DMS 273 (cell line): ENCODE measurements around the gene MLYCD.

Experiments
- DNase-seq: peaks from one replicate; lab custom pipeline; 2025; ENCODE audit not compliant: unreplicated experiment; lab: John Stamatoyannopoulos, UW

The MLYCD gene

GRCh38 chr16:83968306-83968851 lies 69.5 kb downstream of the MLYCD start:
- DNase-seq, result peak; percentile 57

GRCh38 chr16:83968891-83969649 lies 70.2 kb downstream of the MLYCD start:
- DNase-seq, result no peak

GRCh38 chr16:83969771-83970429 lies 71.0 kb downstream of the MLYCD start:
- no peak for DNase-seq

- no peak for DNase-seq
Measured at GRCh38 chr16:83970430-83970815, 71.5 kb downstream of the MLYCD start.

- DNase-seq, result peak; percentile 15
Measured at GRCh38 chr16:83971165-83972130, 72.5 kb downstream of the MLYCD start.

- DNase-seq, result no peak
Measured at GRCh38 chr16:83972256-83973008, 73.5 kb downstream of the MLYCD start.

GRCh38 chr16:83973077-83973476 lies 74.2 kb downstream of the MLYCD start:
- no peak for DNase-seq

- no peak for DNase-seq
Measured at GRCh38 chr16:83973581-83974385, 74.9 kb downstream of the MLYCD start.

GRCh38 chr16:83974475-83974874 lies 75.6 kb downstream of the MLYCD start:
- no peak for DNase-seq

- DNase-seq, result no peak
Measured at GRCh38 chr16:83975590-83976260, 76.8 kb downstream of the MLYCD start.
